RWPE1 (cell line): ENCODE measurements around the gene PAX4.

Source experiments
- CTCF ChIA-PET: fragments of 350-600 bp; sonication (Branson Sonifier 250); formaldehyde crosslinking; extraction: SDS; loops from one replicate; lab custom pipeline; 2021; lab: Yijun Ruan, JAX
- POLR2A ChIA-PET: fragments of 400-600 bp; formaldehyde crosslinking; extraction: SDS; loops from one replicate; lab custom pipeline; 2020; ENCODE audit warnings: antibody characterized with exemption; ENCODE audit not compliant: low non-redundant PET; lab: Yijun Ruan, JAX
- DNase-seq: peaks from one replicate; pipeline ENCODE4 v3.0.0; 2012; ENCODE audit warnings: low spot score
- H3K27ac ChIP-seq: fragments of 450-650 bp; 2 replicates; pipeline ENCODE4 v1.5.1; 2017
- TF ChIP-seq, protein P1 (sequence below): fragments of 450-650 bp; conservative IDR thresholded peaks from 2 replicates; pipeline ENCODE4 v1.5.1; 2017; ENCODE audit warnings: low read depth, mild to moderate bottlenecking

The PAX4 gene

DNA sequence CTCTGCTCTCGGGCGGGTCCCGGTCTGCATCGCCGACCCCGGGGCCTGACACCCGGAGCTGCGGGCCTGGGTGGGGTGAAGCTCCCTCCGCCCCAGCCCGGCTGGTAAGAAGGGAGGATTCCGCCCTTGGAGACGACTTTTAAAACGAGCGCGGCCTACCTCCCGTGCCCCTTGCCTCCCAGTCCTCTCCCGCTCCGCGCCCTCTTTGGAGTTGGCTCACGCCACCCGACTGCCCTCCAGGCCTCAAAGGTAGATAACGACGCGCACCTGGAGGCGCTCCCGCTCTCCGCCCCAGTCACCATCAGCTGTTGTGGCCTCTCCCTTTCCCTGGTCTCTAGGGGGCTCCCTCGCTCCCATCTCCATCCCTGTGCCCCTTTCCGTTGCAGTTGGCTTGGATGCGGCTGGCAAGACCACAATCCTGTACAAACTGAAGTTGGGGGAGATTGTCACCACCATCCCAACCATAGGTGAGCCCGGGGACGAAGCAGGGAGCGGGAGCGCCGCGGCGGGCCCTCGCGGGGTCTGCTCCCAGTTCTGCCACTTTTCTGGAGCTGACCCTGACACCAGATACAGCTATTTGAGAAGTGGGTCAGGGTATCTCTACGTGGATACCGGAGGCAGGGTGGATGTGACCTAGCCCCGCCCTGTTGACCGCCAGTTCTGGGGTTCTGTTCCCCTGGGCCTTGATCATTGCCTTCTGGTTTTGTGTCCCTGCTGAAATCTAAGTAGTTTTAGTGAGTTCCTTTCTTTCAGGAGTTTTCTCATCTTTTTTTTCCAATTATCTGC lies 29.1 kb downstream of the PAX4 start:
- peak overlapping the region; percentile 72 for H3K27ac ChIP-seq
- DNase-seq: peak; percentile 53
- POLR2A ChIA-PET: interaction anchor here (0.6 kb wide), 2 partner anchors 67 to 70 kb away, joined by 3 to 4 read pairs; no protein-coding TSS in a partner anchor

DNA sequence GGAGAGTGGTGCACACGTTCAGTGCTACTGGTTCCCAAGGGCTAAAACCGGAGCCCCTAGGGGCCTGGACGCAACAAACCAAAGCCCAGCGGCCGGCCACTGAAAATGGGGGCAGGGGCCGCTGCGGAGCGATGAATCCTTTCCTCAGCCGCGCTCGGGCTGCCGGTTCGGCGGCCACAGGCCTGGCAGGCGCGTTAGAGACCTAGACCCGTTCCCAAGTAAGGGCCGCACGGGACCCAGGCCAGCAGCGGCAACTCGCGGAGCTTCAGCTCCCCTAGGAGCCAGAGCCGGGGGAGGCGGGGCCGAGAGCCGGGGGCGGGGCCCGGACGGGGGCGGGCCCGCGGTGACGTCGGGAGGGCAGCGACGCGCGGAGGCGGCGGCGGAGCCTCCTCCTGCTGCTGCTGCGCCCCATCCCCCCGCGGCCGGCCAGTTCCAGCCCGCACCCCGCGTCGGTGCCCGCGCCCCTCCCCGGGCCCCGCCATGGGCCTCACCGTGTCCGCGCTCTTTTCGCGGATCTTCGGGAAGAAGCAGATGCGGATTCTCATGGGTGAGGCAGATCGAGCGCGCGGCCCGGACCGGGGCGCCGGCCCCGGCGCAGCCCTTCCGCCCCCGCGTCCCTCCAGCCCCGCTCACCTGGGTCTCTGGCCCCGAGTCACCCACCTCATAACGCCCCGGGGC lies 29.8 kb downstream of the PAX4 start, which contains the start of gene ARF5:
TSS of gene ARF5 (plus strand) at position 393 of the 678 bp plus-strand sequence. CDS start at position 481, 88 bp downstream.
- peak within 1 kb of the TSS; percentile 72 for H3K27ac ChIP-seq
- POLR2A ChIA-PET: interaction anchor here (0.6 kb wide), 1 partner anchor 71 kb away, joined by 3 read pairs; no protein-coding TSS in a partner anchor
- peak; percentile 89 for DNase-seq
- CTCF ChIA-PET: interaction anchor here (0.5 to 1.6 kb wide), 4 partner anchors 10 to 865 kb away, joined by 3 to 5 read pairs (median 3); no protein-coding TSS in a partner anchor
- TF ChIP-seq, protein P1, sequence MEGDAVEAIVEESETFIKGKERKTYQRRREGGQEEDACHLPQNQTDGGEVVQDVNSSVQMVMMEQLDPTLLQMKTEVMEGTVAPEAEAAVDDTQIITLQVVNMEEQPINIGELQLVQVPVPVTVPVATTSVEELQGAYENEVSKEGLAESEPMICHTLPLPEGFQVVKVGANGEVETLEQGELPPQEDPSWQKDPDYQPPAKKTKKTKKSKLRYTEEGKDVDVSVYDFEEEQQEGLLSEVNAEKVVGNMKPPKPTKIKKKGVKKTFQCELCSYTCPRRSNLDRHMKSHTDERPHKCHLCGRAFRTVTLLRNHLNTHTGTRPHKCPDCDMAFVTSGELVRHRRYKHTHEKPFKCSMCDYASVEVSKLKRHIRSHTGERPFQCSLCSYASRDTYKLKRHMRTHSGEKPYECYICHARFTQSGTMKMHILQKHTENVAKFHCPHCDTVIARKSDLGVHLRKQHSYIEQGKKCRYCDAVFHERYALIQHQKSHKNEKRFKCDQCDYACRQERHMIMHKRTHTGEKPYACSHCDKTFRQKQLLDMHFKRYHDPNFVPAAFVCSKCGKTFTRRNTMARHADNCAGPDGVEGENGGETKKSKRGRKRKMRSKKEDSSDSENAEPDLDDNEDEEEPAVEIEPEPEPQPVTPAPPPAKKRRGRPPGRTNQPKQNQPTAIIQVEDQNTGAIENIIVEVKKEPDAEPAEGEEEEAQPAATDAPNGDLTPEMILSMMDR: no peak

More for the DNA sequence above, 29.1 kb downstream of the PAX4 start:
- CTCF ChIA-PET: interaction anchor here (0.5 to 1.6 kb wide), 4 partner anchors 11 to 864 kb away, joined by 3 to 5 read pairs (median 3); no protein-coding TSS in a partner anchor
- TF ChIP-seq, protein P1: peak; percentile 79

DNA sequence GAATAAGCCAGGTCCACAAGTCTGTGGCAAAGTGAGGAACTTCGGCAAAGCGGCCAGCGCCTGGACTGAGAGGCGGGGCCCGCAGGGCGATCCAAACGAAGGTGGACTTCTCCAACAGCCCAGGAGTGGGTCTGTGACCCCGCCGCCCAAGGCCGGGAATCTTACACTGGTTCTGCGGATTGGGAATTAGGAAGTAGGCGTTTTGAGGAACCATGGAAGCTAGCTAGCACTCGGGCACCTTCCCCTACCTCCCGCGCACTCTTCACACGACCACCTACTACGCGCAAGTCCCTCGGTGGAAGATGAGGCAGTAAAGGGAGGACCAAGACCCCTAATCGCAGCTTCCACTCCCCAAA lies 30.3 kb downstream of the PAX4 start:
- peak overlapping the region; percentile 72 for H3K27ac ChIP-seq
- no peak for DNase-seq
- TF ChIP-seq, protein P1: no peak
- POLR2A ChIA-PET: no interaction called here
- CTCF ChIA-PET: interaction anchor here (0.7 to 1.6 kb wide), 2 partner anchors 9 to 13 kb away, joined by 3 read pairs; no protein-coding TSS in a partner anchor

DNA sequence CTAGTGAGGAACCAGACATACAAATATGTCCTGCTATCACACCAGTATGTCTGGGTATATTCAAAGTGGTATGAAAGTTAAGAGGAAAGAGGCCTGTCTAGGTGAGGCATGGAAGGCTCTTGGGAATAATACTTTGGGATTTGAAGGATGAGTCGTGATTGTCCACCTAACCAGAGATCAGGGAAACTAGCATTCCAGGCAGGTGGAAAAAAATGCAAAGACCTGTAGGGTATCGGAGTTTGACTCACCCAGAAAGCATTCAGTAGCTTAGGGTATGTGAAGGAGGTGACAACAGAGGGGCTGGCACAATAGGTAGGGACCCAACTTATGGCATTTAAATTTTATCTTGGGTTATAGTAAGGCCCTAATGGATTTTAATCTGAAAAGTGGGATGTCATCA lies 31.6 kb downstream of the PAX4 start:
- no peak overlapping the region for H3K27ac ChIP-seq
- TF ChIP-seq, protein P1: no peak
- CTCF ChIA-PET: no interaction called here
- POLR2A ChIA-PET: no interaction called here
- no peak for DNase-seq

DNA sequence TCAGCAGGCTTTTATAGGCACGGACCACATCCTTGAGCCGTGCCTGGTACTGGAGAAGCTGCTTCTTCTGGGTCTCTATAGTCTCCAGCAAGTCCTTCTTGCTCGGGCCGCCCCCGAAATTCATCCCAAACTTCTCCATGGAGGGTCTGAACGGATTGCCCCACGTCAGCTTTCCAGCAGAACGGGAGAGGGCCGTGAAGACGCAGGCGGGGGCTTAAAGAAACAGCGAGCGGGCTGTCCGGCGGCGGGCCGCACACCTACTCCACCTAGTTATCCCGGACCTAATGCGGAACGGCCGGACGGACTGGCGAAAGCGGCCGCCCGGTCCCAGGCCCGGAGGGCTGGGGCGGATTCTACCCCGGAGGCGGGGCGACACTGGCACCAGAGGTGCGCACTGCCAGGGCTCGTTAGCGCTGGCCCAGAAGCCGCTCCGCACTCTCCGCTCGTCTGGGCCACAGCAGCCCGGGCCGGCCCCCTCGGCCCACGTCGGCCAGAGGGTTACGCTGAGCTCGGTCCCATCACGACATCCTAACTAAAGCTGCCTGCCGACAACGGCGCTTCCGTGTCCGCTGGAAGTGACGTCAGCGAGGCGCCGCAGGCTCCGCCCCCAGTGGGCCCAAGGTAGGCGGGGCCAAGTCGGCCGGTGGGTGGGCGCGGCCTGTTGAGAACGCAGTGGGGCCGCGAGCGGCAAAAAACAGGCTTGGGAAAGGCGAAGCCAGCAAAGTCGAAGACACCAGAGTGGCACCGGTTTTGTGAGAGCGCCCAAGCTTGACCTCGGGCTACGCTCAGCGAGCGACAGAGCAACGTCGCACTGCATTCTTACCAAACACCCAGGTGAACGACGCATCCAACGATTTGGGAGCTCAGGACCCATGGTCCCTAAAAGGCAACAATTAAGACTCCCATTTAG lies 32.6 kb downstream of the PAX4 start, which contains the start of gene GCC1:
TSS of gene GCC1 (minus strand) at position 553 of the 910 bp plus-strand sequence. CDS start at position 139, 414 bp downstream.
- ChIA-PET CTCF (interaction anchor here (0.6 to 0.9 kb wide), 2 partner anchors 81 to 203 kb away, joined by 4 read pairs; no protein-coding TSS in a partner anchor), POLR2A (interaction anchor here (0.7 to 0.8 kb wide), 2 partner anchors 8 to 234 kb away, joined by 3 read pairs; partner anchors contain the start of gene FSCN3)
- H3K27ac ChIP-seq: peak within 1 kb of the TSS; percentile 76
- TF ChIP-seq, protein P1: no peak
- peak; percentile 92 for DNase-seq
